Endometrial microvascular endothelial cells (primary cell): Measurements from ENCODE around the gene TCEANC2. TPM values are rescaled to one million over a fixed set of nuclear protein-coding genes. Genes with fewer than 3 reads are reported as not detected.
"Not testable (repeated sequence)": the region's sequence is repeated elsewhere in the genome, so short reads cannot be mapped to it uniquely, and the experiment has no call there.

Source experiments
- in situ Hi-C: cut with HindIII; loops from 2 replicates; pipeline ENCODE4 v1.10.0; 2017; ENCODE audit warnings: low sequenced_read_pairs, low pct_unique_long_range_greater_than_20kb; ENCODE audit errors: inconsistent ontology term
- total RNA-seq: library from RNA; depleted of rRNA; stranded (reverse); fragments of >200 nt; gene quantifications from one replicate; pipeline ENCODE4 v1.2.3, GENCODE V29; 2015; ENCODE audit errors: inconsistent ontology term

TCEANC2 gene
- total RNA-seq, 1 donor from 2014 or later, result 4.5 TPM

GRCh38 chr1:54019562-54020176, 33.7 kb upstream of the TCEANC2 start:
- in situ Hi-C loops, result not testable (repeated sequence)

GRCh38 chr1:54024358-54024757, 29.1 kb upstream of the TCEANC2 start:
- in situ Hi-C loops, result no loop called here

- in situ Hi-C loops, result not testable (repeated sequence)
Measured at GRCh38 chr1:54024811-54025210, 28.6 kb upstream of the TCEANC2 start.

DNA sequence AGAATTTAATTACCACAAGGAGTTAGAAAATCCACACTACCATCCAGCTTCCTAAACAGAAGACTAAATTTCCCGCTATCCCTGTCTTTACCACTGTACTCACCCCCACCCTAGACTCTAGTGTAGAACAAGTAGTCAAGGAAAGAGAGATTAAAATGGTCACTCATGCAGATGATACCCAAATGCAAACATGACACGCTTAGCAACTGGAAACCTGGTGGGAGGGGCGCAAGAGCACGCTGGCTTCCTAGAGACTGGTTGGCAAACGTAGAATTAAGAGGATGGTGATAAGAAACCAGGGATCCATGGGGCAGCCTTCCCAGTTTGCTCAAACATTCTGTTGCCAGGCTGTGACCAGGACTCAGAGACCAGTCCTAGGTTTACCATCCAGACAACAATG, 25.6 kb upstream of the TCEANC2 start:
- in situ Hi-C loops, result no loop called here

DNA sequence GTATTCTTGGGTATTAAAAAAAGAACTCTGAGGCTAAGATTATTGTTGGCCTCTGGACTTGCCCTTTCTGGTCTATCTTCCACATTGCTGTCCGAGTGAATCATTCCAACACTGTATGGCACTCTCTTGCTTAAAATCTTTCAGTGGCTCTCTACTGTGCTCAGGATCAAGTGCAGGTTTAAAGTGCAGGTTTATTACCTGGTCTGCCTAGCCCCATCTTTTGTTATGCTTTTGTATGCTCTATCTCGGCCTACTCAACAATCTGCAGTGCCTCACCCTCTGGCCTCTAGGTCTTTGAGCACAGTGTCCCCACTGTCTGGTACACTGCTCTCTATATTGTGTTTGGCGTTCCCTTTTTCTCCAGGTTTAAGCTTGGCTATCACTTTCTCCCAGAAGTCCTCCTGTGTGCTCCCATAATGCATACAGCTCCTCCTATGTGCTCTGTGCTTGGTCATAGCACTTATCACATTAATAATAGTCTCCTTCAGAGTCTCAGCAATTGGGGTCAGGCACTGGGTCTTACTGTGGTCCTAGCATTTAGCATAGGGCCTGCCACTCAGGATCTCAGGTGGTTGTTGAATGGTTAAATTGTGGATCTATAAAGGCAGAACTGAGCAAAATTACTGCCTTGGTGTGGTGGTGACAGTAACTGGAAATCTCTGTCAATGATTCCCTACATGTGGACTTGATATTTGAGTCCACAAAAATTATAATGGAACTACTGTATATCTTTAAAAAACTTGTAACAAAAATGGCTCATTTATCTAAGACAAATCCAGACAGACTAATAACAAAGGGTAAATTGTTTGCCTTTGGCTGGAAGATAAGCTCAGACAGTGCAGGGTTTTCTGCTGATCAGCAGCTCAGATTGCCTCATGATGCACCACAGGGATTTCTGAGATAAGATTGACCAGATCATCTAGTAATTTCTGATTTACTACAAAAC, 24.8 kb upstream of the TCEANC2 start:
- in situ Hi-C loops, result no loop called here

- in situ Hi-C loops, result no loop called here
Measured at GRCh38 chr1:54037476-54037875, 15.9 kb upstream of the TCEANC2 start.

DNA sequence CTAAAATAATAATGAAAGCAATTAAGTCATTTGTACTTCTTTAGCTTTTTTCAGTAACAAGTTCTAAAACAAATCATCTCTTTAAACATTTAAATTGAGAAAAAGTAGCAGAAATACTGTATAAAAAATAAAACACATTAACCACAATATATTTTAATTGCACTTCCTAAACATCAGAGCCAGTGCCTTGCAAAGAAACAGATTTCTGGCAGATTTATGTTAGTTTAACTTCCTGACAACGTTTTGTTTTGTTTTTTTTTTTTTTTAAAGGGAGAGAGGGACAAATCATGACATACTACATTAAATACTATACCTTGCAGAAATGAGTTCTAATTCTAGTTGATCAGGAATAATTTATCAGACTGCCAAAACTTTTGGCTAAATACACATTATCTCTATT, 11.6 kb upstream of the TCEANC2 start:
- in situ Hi-C loops, result no loop called here

DNA sequence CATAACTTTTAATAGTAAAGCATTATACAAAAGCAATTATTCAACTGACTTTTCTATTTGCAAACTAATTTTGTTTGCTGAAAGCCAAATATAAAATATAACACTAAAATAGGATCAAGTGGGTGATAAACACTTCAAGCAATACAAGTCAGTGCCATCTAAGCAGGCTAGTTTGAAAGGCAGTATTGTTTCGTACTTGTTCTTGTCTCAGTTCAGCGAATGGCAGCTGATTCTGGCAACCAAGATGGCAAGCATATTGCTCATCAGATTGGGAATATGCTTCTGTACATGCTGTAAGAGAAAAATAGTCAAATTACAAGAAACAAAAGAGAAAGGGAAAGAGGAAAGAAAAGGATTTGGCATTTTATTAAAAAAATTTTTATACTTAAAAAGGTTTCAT, 7.9 kb upstream of the TCEANC2 start:
- in situ Hi-C loops, result no loop called here

GRCh38 chr1:54046671-54047383, 6.6 kb upstream of the TCEANC2 start:
- in situ Hi-C loops, result no loop called here

DNA sequence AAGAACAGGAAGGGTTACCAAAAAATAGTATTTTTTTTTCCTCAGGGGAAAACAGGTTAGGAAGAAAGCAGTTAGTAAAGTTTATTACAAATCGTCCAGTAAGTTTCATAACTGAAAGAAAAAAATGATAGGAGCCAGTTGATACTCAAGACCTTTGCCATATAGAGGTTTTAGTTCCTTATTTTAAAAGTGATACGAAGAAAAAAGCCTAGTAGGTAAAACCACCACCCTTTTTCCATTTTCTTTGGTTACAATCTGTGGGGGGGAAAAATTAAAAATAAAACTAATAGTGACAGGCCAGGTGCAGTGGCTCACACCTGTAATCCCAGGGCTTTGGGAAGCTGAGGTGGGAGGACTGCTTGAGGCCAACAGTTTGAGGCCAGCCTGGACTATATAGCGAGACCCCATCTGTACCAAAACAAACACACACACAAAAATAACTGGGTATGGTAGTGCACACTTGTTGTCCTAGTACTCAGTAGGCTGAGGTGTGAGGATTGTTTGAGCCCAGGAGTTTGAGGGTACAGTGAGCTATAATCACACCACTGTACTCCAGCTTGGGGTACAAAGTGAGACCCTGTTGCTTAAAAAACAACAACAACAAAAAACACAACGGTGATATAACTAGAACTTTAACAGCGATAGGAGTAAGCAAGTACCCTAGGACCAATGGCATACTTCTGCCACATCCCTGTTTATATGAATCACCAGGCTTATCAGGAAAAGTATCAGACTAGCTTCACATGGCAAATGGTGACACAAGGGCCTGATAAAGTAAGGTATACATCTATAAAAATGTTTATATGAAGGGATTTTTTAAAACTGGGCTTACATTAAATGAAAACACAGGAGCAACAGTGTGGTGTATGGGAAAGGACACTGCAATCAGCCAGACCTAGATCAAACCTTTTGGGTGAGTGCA, 5.8 kb upstream of the TCEANC2 start:
- in situ Hi-C loops, result no loop called here

DNA sequence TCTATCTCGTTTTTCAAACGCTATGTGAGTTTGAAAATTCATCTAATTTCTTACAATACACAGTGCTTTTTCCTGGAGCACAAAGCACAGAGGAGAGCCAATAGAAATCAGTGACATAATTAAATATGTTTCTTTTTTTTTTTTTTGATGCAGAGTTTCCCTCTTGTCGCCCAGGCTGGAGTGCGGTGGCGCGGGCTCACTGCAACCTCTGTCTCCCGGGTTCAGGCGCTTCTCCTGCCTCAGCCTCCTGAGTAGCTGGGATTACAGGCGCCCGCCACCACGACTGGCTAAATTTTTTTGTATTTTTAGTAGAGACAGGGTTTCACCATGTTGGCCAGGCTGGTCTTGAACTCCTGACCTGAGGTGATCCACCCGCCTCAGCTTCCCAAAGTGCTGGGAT, 3.0 kb upstream of the TCEANC2 start:
- in situ Hi-C loops, result not testable (repeated sequence)

GRCh38 chr1:54051933-54052430, 1.4 kb upstream of the TCEANC2 start:
- in situ Hi-C loops, result no loop called here

- in situ Hi-C loops, result no loop called here
Measured at GRCh38 chr1:54052431-54052933, 926 bp upstream of the TCEANC2 start.

- in situ Hi-C loops, result no loop called here
Measured at GRCh38 chr1:54053745-54054437, 483 bp downstream of the TCEANC2 start.

DNA sequence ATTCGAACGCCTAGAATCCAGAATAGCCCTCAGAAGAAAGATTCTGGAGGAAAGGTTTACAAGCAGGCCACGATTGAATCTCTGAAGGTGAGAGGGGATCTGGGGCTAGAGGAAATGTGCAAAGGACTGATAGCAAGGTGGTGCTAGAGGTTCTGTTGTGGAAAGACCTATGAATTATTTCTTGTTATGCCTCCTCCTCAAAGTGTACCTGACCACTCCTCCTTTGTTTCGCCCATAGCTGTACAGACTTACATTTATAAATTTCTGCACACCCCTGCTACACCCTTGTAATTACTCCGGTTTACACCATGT, 986 bp downstream of the TCEANC2 start:
- in situ Hi-C loops, result no loop called here

DNA sequence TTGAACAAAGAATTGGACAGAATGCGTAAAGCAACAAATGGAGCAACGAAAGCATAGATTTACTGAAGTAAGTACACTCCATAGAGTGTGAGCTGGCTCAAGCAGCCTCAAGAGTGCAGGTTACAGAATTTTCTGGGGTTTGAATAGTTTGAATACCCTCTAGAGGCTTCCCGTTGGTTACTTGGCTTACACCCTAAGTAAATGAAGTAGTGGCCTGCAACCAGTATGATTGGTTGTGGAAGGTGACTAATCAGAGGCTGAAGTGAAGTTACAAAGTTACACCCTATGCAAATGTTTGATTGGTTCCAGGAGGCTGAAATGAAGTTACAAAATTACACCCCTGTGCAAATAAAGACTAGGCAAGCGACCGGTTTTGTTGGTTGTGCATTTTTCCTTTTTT, 10.9 kb downstream of the TCEANC2 start:
- in situ Hi-C loops, result no loop called here

DNA sequence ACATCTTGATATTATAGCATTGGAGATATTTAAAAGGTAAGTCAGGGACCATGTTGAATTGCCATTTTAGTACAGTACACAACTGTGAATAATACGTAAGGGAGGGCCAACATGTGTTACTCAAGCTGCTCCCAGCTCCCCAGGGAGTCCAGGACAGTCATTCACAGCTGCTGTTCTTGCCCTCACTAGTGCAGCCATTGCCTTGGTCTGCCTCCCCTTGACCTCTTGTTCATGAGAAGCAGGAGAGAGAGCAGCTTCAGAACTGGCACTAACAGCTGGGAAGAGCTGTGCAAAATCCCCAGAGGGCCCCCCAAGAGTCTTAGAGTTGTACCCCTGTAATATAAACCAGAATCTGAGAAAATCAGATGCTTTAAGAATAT, 16.4 kb downstream of the TCEANC2 start:
- in situ Hi-C loops, result no loop called here
